HEK293T (cell line): ENCODE data around the gene TTC39C.
"Not testable (repeated sequence)": the region's sequence is repeated elsewhere in the genome, so short reads cannot be mapped to it uniquely, and the experiment has no call there.

Source experiments
- CTCF ChIA-PET: fragments of 350-600 bp; formaldehyde crosslinking; extraction: SDS; loops from one replicate; lab custom pipeline; 2021; ENCODE audit warnings: antibody characterized with exemption, inconsistent platforms; lab: Yijun Ruan, JAX
- POLR2A ChIA-PET: fragments of 350-600 bp; formaldehyde crosslinking; extraction: SDS; loops from one replicate; lab custom pipeline; 2020; ENCODE audit warnings: antibody characterized with exemption, inconsistent platforms; lab: Yijun Ruan, JAX
- DNase-seq: peaks from one replicate; pipeline ENCODE4 v3.0.0; 2012; ENCODE audit warnings: mixed read lengths; ENCODE audit errors: extremely low spot score
- ARNT ChIP-seq: fragments of 450-650 bp; IDR thresholded peaks from 2 replicates; pipeline ENCODE4 v1.6.1; 2017; ENCODE audit warnings: mild to moderate bottlenecking
- BHLHE40 ChIP-seq: fragments of 450-650 bp; IDR thresholded peaks from 2 replicates; pipeline ENCODE4 v1.6.1; 2016; ENCODE audit warnings: mild to moderate bottlenecking, moderate library complexity, borderline replicate concordance
- CTBP1 ChIP-seq: fragments of 450-650 bp; IDR thresholded peaks from 2 replicates; pipeline ENCODE4 v1.6.1; 2016; ENCODE audit warnings: borderline replicate concordance
- ELF4 ChIP-seq: fragments of 450-650 bp; IDR thresholded peaks from 2 replicates; pipeline ENCODE4 v1.6.1; 2017; ENCODE audit warnings: antibody characterized with exemption
- FOXA1 ChIP-seq: fragments of 450-650 bp; IDR thresholded peaks from 2 replicates; pipeline ENCODE4 v1.6.1; 2016; ENCODE audit warnings: mild to moderate bottlenecking
- FOXK2 ChIP-seq: fragments of 450-650 bp; IDR thresholded peaks from 2 replicates; pipeline ENCODE4 v1.6.1; 2016; ENCODE audit warnings: mild to moderate bottlenecking
- FOXM1 ChIP-seq: fragments of 450-650 bp; IDR thresholded peaks from 2 replicates; pipeline ENCODE4 v1.6.1; 2017; ENCODE audit warnings: mild to moderate bottlenecking, borderline replicate concordance
- HDGF ChIP-seq: fragments of 450-650 bp; IDR thresholded peaks from 2 replicates; pipeline ENCODE4 v1.6.1; 2017; ENCODE audit warnings: antibody characterized with exemption, borderline replicate concordance
- L3MBTL2 ChIP-seq: fragments of 450-650 bp; conservative IDR thresholded peaks from 2 replicates; pipeline ENCODE4 v1.6.1; 2016; ENCODE audit warnings: mild to moderate bottlenecking
- LEF1 ChIP-seq: fragments of 450-650 bp; IDR thresholded peaks from 2 replicates; pipeline ENCODE4 v1.6.1; 2017; ENCODE audit warnings: mild to moderate bottlenecking, borderline replicate concordance
- NFRKB ChIP-seq: fragments of 450-650 bp; IDR thresholded peaks from 2 replicates; pipeline ENCODE4 v1.6.1; 2016; ENCODE audit warnings: mild to moderate bottlenecking, moderate library complexity
- PKNOX1 ChIP-seq: fragments of 450-650 bp; IDR thresholded peaks from 2 replicates; pipeline ENCODE4 v1.6.1; 2016
- SP1 ChIP-seq: fragments of 450-650 bp; IDR thresholded peaks from 2 replicates; pipeline ENCODE4 v1.6.1; 2017
- SUZ12 ChIP-seq: fragments of 450-650 bp; IDR thresholded peaks from 2 replicates; pipeline ENCODE4 v1.6.1; 2016; ENCODE audit warnings: mild to moderate bottlenecking
- TARDBP ChIP-seq: fragments of 450-650 bp; IDR thresholded peaks from 2 replicates; pipeline ENCODE4 v1.6.1; 2016
- ZNF384 ChIP-seq: fragments of 450-650 bp; IDR thresholded peaks from 2 replicates; pipeline ENCODE4 v1.6.1; 2016

TTC39C gene

GRCh38 chr18:24024425-24024824 lies 9.9 kb downstream of the TTC39C start:
- ChIA-PET POLR2A (no interaction called here), CTCF (no interaction called here)
- DNase-seq = no peak
- no peak for TF ChIP-seq ZNF384
- no peak for TF ChIP-seq BHLHE40
- no peak for TF ChIP-seq LEF1
- no peak for TF ChIP-seq FOXA1
- no peak for TF ChIP-seq TARDBP
- TF ChIP-seq ELF4 = no peak
- no peak for TF ChIP-seq SUZ12
- no peak for TF ChIP-seq ARNT
- TF ChIP-seq FOXM1 = no peak
- TF ChIP-seq PKNOX1 = no peak

- no peak for DNase-seq
- POLR2A ChIA-PET = interaction anchor here (1.1 kb wide), 1 partner anchor 12 kb away, joined by 3 read pairs; the partner anchor contains the start of gene TTC39C
- no peak for TF ChIP-seq ZNF384
- TF ChIP-seq LEF1 = no peak
- no peak for TF ChIP-seq CTBP1
- no peak for TF ChIP-seq PKNOX1
- TF ChIP-seq BHLHE40 = no peak
- TF ChIP-seq L3MBTL2 = no peak
- TF ChIP-seq ELF4 = no peak
- CTCF ChIA-PET = interaction anchor here (1.0 kb wide), 1 partner anchor 10 kb away, joined by 3 read pairs; no protein-coding TSS in a partner anchor
These were observed 11.9 kb downstream of the TTC39C start for GRCh38 chr18:24026457-24026856.

GRCh38 chr18:24027156-24027827 lies 12.7 kb downstream of the TTC39C start:
- ChIA-PET CTCF (interaction anchor here (1.2 kb wide), 1 partner anchor 11 kb away, joined by 3 read pairs; no protein-coding TSS in a partner anchor), POLR2A (interaction anchor here (2.0 kb wide), 1 partner anchor 111 kb away, joined by 4 read pairs; the partner anchor contains the start of gene CABYR)
- no peak for TF ChIP-seq LEF1
- DNase-seq = no peak

- POLR2A ChIA-PET = interaction anchor here (2.0 kb wide), 1 partner anchor 110 kb away, joined by 4 read pairs; the partner anchor contains the start of gene CABYR
- CTCF ChIA-PET = interaction anchor here (0.7 kb wide), 1 partner anchor 50 kb away, joined by 4 read pairs; no protein-coding TSS in a partner anchor
These were observed 14.4 kb downstream of the TTC39C start for GRCh38 chr18:24028946-24029345.

GRCh38 chr18:24031318-24031717 lies 16.8 kb downstream of the TTC39C start:
- DNase-seq = no peak
- ChIA-PET CTCF (no interaction called here), POLR2A (no interaction called here)
- TF ChIP-seq HDGF (no peak), NFRKB (no peak), FOXK2 (no peak), LEF1 (no peak), FOXM1 (no peak), CTBP1 (no peak), PKNOX1 (no peak), SUZ12 (no peak), ZNF384 (no peak), BHLHE40 (no peak), FOXA1 (no peak), L3MBTL2 (no peak), ELF4 (no peak), SP1 (no peak), ARNT (no peak)

More at GRCh38 chr18:24028946-24029345, 14.4 kb downstream of the TTC39C start:
- not testable (repeated sequence) for DNase-seq

- TF ChIP-seq PKNOX1 = no peak
- no peak for TF ChIP-seq ZNF384
- TF ChIP-seq TARDBP = no peak
- no peak for TF ChIP-seq CTBP1
- TF ChIP-seq HDGF = no peak
- CTCF ChIA-PET = no interaction called here
- POLR2A ChIA-PET = no interaction called here
- DNase-seq = no peak
These were observed 17.4 kb downstream of the TTC39C start for GRCh38 chr18:24031916-24032315.
